HUES48 (cell line): ENCODE results near the gene AOAH.
"Not testable (repeated sequence)": the region's sequence is repeated elsewhere in the genome, so short reads cannot be mapped to it uniquely, and the experiment has no call there.

Experiments used
- H3K27ac ChIP-seq: one replicate; pipeline ENCODE4 v1.7.0; 2013; ENCODE audit warnings: low read depth, low read length, inconsistent platforms
- H3K27me3 ChIP-seq: 2 replicates; pipeline ENCODE4 v1.6.1; 2013; ENCODE audit warnings: mild to moderate bottlenecking, low read length; ENCODE audit not compliant: control insufficient read depth, insufficient read depth
- H3K36me3 ChIP-seq: 2 replicates; pipeline ENCODE4 v1.6.1; 2013; ENCODE audit warnings: low read length; ENCODE audit not compliant: control insufficient read depth, insufficient read depth
- H3K4me1 ChIP-seq: 2 replicates; pipeline ENCODE4 v1.6.1; 2013; ENCODE audit warnings: mild to moderate bottlenecking, low read length; ENCODE audit not compliant: control insufficient read depth, insufficient read depth
- H3K4me3 ChIP-seq: 2 replicates; pipeline ENCODE4 v1.5.1; 2013; ENCODE audit warnings: mild to moderate bottlenecking, low read depth, low read length
- H3K9ac ChIP-seq: 2 replicates; pipeline ENCODE4 v1.6.1; 2013; ENCODE audit warnings: mild to moderate bottlenecking, low read depth, low read length, moderate library complexity
- H3K9me3 ChIP-seq: 2 replicates; pipeline ENCODE4 v1.6.1; 2013; ENCODE audit warnings: low read length; ENCODE audit not compliant: control insufficient read depth, insufficient read depth

The AOAH gene

GRCh38 chr7:36719083-36719632, 5.1 kb downstream of the AOAH start:
- Histone ChIP-seq H3K27ac (no peak overlapping the region), H3K36me3 (no peaks in the 10 kb centered on the region), H3K9ac (no peak overlapping the region), H3K4me3 (no peak overlapping the region), H3K4me1 (no peaks in the 10 kb centered on the region), H3K27me3 (no peaks in the 10 kb centered on the region), H3K9me3 (no peaks in the 10 kb centered on the region)

GRCh38 chr7:36717586-36717985, 6.7 kb downstream of the AOAH start:
- Histone ChIP-seq H3K4me1 (no peaks in the 10 kb centered on the region), H3K27ac (no peak overlapping the region), H3K36me3 (no peaks in the 10 kb centered on the region), H3K9me3 (no peaks in the 10 kb centered on the region), H3K4me3 (no peak overlapping the region), H3K9ac (no peak overlapping the region), H3K27me3 (no peaks in the 10 kb centered on the region)

- not testable (repeated sequence) for H3K36me3 ChIP-seq, H3K4me3 ChIP-seq, H3K27ac ChIP-seq, H3K9ac ChIP-seq, H3K4me1 ChIP-seq, H3K9me3 ChIP-seq, H3K27me3 ChIP-seq
Observed at GRCh38 chr7:36716802-36717201, 7.5 kb downstream of the AOAH start.

- no peak overlapping the region for H3K9ac ChIP-seq
- no peaks in the 10 kb centered on the region for H3K27me3 ChIP-seq
- peaks cover 8% of the 10 kb centered on the region for H3K4me1 ChIP-seq
- H3K36me3 ChIP-seq = no peaks in the 10 kb centered on the region
- no peak overlapping the region for H3K4me3 ChIP-seq
- no peak overlapping the region for H3K27ac ChIP-seq
- no peaks in the 10 kb centered on the region for H3K9me3 ChIP-seq
Observed at GRCh38 chr7:36712015-36712414, 12.3 kb downstream of the AOAH start.

GRCh38 chr7:36711256-36711655, 13.0 kb downstream of the AOAH start:
- no peaks in the 10 kb centered on the region for H3K27me3 ChIP-seq
- H3K9ac ChIP-seq = no peak overlapping the region
- H3K36me3 ChIP-seq = no peaks in the 10 kb centered on the region
- no peaks in the 10 kb centered on the region for H3K9me3 ChIP-seq
- peaks cover 8% of the 10 kb centered on the region for H3K4me1 ChIP-seq
- H3K27ac ChIP-seq = no peak overlapping the region
- H3K4me3 ChIP-seq = no peak overlapping the region

- Histone ChIP-seq H3K9me3 (no peaks in the 10 kb centered on the region), H3K9ac (no peak overlapping the region), H3K27ac (no peak overlapping the region), H3K4me3 (no peak overlapping the region), H3K36me3 (no peaks in the 10 kb centered on the region), H3K27me3 (no peaks in the 10 kb centered on the region), H3K4me1 (peaks cover 8% of the 10 kb centered on the region)
Observed at GRCh38 chr7:36710186-36710791, 14.0 kb downstream of the AOAH start.

GRCh38 chr7:36708767-36709166, 15.5 kb downstream of the AOAH start:
- Histone ChIP-seq H3K27me3 (no peaks in the 10 kb centered on the region), H3K36me3 (no peaks in the 10 kb centered on the region), H3K27ac (no peak overlapping the region), H3K4me3 (no peak overlapping the region), H3K9ac (no peak overlapping the region), H3K9me3 (no peaks in the 10 kb centered on the region), H3K4me1 (peaks cover 8% of the 10 kb centered on the region)

- no peaks in the 10 kb centered on the region for H3K9me3 ChIP-seq
- no peaks in the 10 kb centered on the region for H3K27me3 ChIP-seq
- H3K4me1 ChIP-seq = peaks cover 8% of the 10 kb centered on the region
- no peak overlapping the region for H3K27ac ChIP-seq
- H3K9ac ChIP-seq = no peak overlapping the region
- H3K4me3 ChIP-seq = no peak overlapping the region
- H3K36me3 ChIP-seq = no peaks in the 10 kb centered on the region
Observed at GRCh38 chr7:36707898-36708297, 16.4 kb downstream of the AOAH start.

GRCh38 chr7:36707465-36707864, 16.8 kb downstream of the AOAH start:
- no peak overlapping the region for H3K27ac ChIP-seq
- no peaks in the 10 kb centered on the region for H3K36me3 ChIP-seq
- H3K9me3 ChIP-seq = no peaks in the 10 kb centered on the region
- no peaks in the 10 kb centered on the region for H3K27me3 ChIP-seq
- peaks cover 8% of the 10 kb centered on the region for H3K4me1 ChIP-seq
- no peak overlapping the region for H3K9ac ChIP-seq
- H3K4me3 ChIP-seq = no peak overlapping the region

GRCh38 chr7:36703860-36704259, 20.4 kb downstream of the AOAH start:
- H3K9me3 ChIP-seq, H3K9ac ChIP-seq, H3K36me3 ChIP-seq, H3K4me1 ChIP-seq, H3K27me3 ChIP-seq, H3K27ac ChIP-seq, H3K4me3 ChIP-seq: not testable (repeated sequence)

- H3K9me3 ChIP-seq = no peaks in the 10 kb centered on the region
- no peak overlapping the region for H3K27ac ChIP-seq
- no peaks in the 10 kb centered on the region for H3K36me3 ChIP-seq
- H3K27me3 ChIP-seq = no peaks in the 10 kb centered on the region
- peaks cover 5% of the 10 kb centered on the region; the same call in 1 of the 2 replicates for H3K4me1 ChIP-seq
- no peak overlapping the region for H3K4me3 ChIP-seq
- H3K9ac ChIP-seq = no peak overlapping the region
Observed at GRCh38 chr7:36692456-36692855, 31.8 kb downstream of the AOAH start.
